H9 (cell line): ENCODE results near the gene LRRC15. TPM values are rescaled to one million over a fixed set of nuclear protein-coding genes. Genes with fewer than 3 reads are reported as not detected.

Experiments
- DNase-seq: peaks from one replicate; pipeline ENCODE4 v3.0.0-alpha.2; 2017
- H2AFZ ChIP-seq: one replicate; pipeline ENCODE4 v1.6.1; 2013; ENCODE audit warnings: mild to moderate bottlenecking, low read length, control low read depth, moderate library complexity
- H2AK5ac ChIP-seq: 2 replicates; pipeline ENCODE4 v1.6.1; 2013; ENCODE audit warnings: low read length, control low read depth, mixed read lengths; ENCODE audit not compliant: insufficient read length
- H2BK120ac ChIP-seq: one replicate; pipeline ENCODE4 v1.6.1; 2013; ENCODE audit warnings: low read depth, mild to moderate bottlenecking, low read length, control low read depth, inconsistent platforms; ENCODE audit not compliant: poor library complexity, severe bottlenecking
- H2BK12ac ChIP-seq: 2 replicates; pipeline ENCODE4 v1.6.1; 2013; ENCODE audit warnings: low read length, control low read depth, mixed read lengths, low read depth; ENCODE audit not compliant: insufficient read length
- H2BK15ac ChIP-seq: 2 replicates; pipeline ENCODE4 v1.6.1; 2013; ENCODE audit warnings: low read depth, low read length, control low read depth
- H2BK20ac ChIP-seq: one replicate; pipeline ENCODE4 v1.6.1; 2013; ENCODE audit warnings: low read depth, mild to moderate bottlenecking, low read length, control low read depth, inconsistent platforms; ENCODE audit not compliant: poor library complexity, severe bottlenecking
- H2BK5ac ChIP-seq: 2 replicates; pipeline ENCODE4 v1.6.1; 2013; ENCODE audit warnings: low read length, control low read depth, mixed read lengths; ENCODE audit not compliant: insufficient read length
- H3K14ac ChIP-seq: 2 replicates; pipeline ENCODE4 v1.6.1; 2013; ENCODE audit warnings: low read length, control low read depth; ENCODE audit not compliant: insufficient read depth
- H3K18ac ChIP-seq: 2 replicates; pipeline ENCODE4 v1.6.1; 2013; ENCODE audit warnings: low read depth, mild to moderate bottlenecking, mixed read lengths, low read length, control low read depth; ENCODE audit not compliant: insufficient read length
- H3K23ac ChIP-seq: 2 replicates; pipeline ENCODE4 v1.6.1; 2013; ENCODE audit warnings: low read length, control low read depth, mixed read lengths, low read depth; ENCODE audit not compliant: insufficient read length
- H3K23me2 ChIP-seq: 2 replicates; pipeline ENCODE4 v1.6.1; 2013; ENCODE audit warnings: low read depth, mild to moderate bottlenecking, mixed read lengths, low read length, control low read depth; ENCODE audit not compliant: insufficient read length, poor library complexity, severe bottlenecking
- H3K27ac ChIP-seq: 2 replicates; pipeline ENCODE4 v1.5.1; 2013; ENCODE audit warnings: low read length, control low read depth, mixed read lengths, low read depth; ENCODE audit not compliant: insufficient read length
- H3K27me3 ChIP-seq: 2 replicates; pipeline ENCODE4 v1.6.1; 2013; ENCODE audit warnings: low read length, control low read depth, inconsistent platforms; ENCODE audit not compliant: insufficient read depth
- H3K4ac ChIP-seq: 2 replicates; pipeline ENCODE4 v1.6.1; 2013; ENCODE audit warnings: low read depth, mild to moderate bottlenecking, control low read depth, inconsistent platforms, low read length, moderate library complexity
- H3K4me1 ChIP-seq: 2 replicates; pipeline ENCODE4 v1.6.1; 2013; ENCODE audit warnings: low read length, control low read depth, inconsistent platforms; ENCODE audit not compliant: insufficient read depth
- H3K4me2 ChIP-seq: 2 replicates; pipeline ENCODE4 v1.6.1; 2013; ENCODE audit warnings: low read length, control low read depth, mixed read lengths; ENCODE audit not compliant: insufficient read length, insufficient read depth
- H3K56ac ChIP-seq: 2 replicates; pipeline ENCODE4 v1.6.1; 2013; ENCODE audit warnings: low read depth, mild to moderate bottlenecking, mixed read lengths, low read length, control low read depth; ENCODE audit not compliant: insufficient read length
- H3K79me1 ChIP-seq: 2 replicates; pipeline ENCODE4 v1.6.1; 2013; ENCODE audit warnings: low read depth, mild to moderate bottlenecking, moderate library complexity, low read length, control low read depth, inconsistent platforms; ENCODE audit not compliant: insufficient read depth, poor library complexity, severe bottlenecking
- H3K79me2 ChIP-seq: 2 replicates; pipeline ENCODE4 v1.6.1; 2013; ENCODE audit warnings: low read length, control low read depth, inconsistent platforms; ENCODE audit not compliant: insufficient read depth
- H3K9ac ChIP-seq: 2 replicates; pipeline ENCODE4 v1.6.1; 2013; ENCODE audit warnings: low read length, control low read depth, mixed read lengths; ENCODE audit not compliant: insufficient read length; ENCODE audit errors: extremely low read depth
- H3K9me3 ChIP-seq: one replicate; pipeline ENCODE4 v1.6.1; 2013; ENCODE audit warnings: low read depth, low read length, inconsistent platforms; ENCODE audit not compliant: control insufficient read depth
- H3T11ph ChIP-seq: one replicate; pipeline ENCODE4 v1.6.1; 2013; ENCODE audit warnings: mild to moderate bottlenecking, low read length, control low read depth, inconsistent platforms
- H4K20me1 ChIP-seq: one replicate; pipeline ENCODE4 v1.6.1; 2013; ENCODE audit not compliant: control insufficient read depth, insufficient read length, insufficient read depth
- H4K5ac ChIP-seq: 2 replicates; pipeline ENCODE4 v1.6.1; 2013; ENCODE audit warnings: low read depth, mild to moderate bottlenecking, mixed read lengths, low read length, control low read depth; ENCODE audit not compliant: insufficient read length
- H4K8ac ChIP-seq: replicated peaks from 2 replicates; pipeline ENCODE4 v1.6.1; 2013; ENCODE audit warnings: low read length, control low read depth, mixed read lengths, low read depth; ENCODE audit not compliant: insufficient read length
- H4K91ac ChIP-seq: 2 replicates; pipeline ENCODE4 v1.6.1; 2013; ENCODE audit warnings: low read depth, mild to moderate bottlenecking, moderate library complexity, mixed read lengths, low read length, control low read depth; ENCODE audit not compliant: insufficient read length
- H3K27ac Mint-ChIP-seq, 3 experiments: 2 replicates in 2 of 3; 3 replicates in 1 of 3; pipeline ENCODE4 v1.8.0; 2020 to 2021; ENCODE audit warnings: mixed read lengths in 3 of 3, mild to moderate bottlenecking in 1 of 3, moderate library complexity in 1 of 3
- H3K27me3 Mint-ChIP-seq: 2 replicates; pipeline ENCODE4 v1.8.0; 2021; ENCODE audit warnings: low read depth, mild to moderate bottlenecking, moderate library complexity, mixed read lengths
- H3K36me3 Mint-ChIP-seq, 3 experiments: 2 replicates in 2 of 3; 3 replicates in 1 of 3; pipeline ENCODE4 v1.8.0; 2020 to 2021; ENCODE audit warnings: low read depth in 3 of 3, mixed read lengths in 3 of 3; ENCODE audit not compliant: insufficient read depth in 1 of 3
- H3K4me1 Mint-ChIP-seq, 2 experiments: 2 replicates each; pipeline ENCODE4 v1.8.0; 2020; ENCODE audit warnings: mixed read lengths in 2 of 2
- H3K4me3 Mint-ChIP-seq, 2 experiments: 2 replicates in 1 of 2; 3 replicates in 1 of 2; pipeline ENCODE4 v1.8.0; 2020 to 2021; ENCODE audit warnings: mild to moderate bottlenecking in 2 of 2, mixed read lengths in 2 of 2, moderate library complexity in 1 of 2
- H3K9me3 Mint-ChIP-seq, 2 experiments: 2 replicates in 1 of 2; 3 replicates in 1 of 2; pipeline ENCODE4 v1.8.0; 2020; ENCODE audit warnings: mild to moderate bottlenecking in 2 of 2, mixed read lengths in 2 of 2, moderate library complexity in 1 of 2
- CTCF ChIP-seq: fragments of 200-600 bp; sonication (generic); conservative IDR thresholded peaks from 3 replicates; pipeline ENCODE4 v1.8.0; 2021; ENCODE audit warnings: antibody characterized with exemption, mild to moderate bottlenecking
- WGBS: extraction: QIAGEN DNeasy Blood & Tissue Kit; methylation state at CpG from one replicate; pipeline ENCODE4 v1.1.7; 2013; ENCODE audit warnings: missing lambda C conversion rate, low lambda C conversion rate, mixed read lengths; ENCODE audit not compliant: insufficient read length; ENCODE audit errors: extremely low coverage; 5-methylcytosine and 5-hydroxymethylcytosine counted together
- total RNA-seq: library from RNA; stranded (reverse); gene quantifications from 2 replicates; pipeline ENCODE4 v1.2.1, GENCODE V29; 2021

The LRRC15 gene
- total RNA-seq, 1 experiment from 2014 or later = 0.07 TPM

- no CpG with 5 or more reads among the region's 7 CpGs for WGBS
- H3K27ac Mint-ChIP-seq = peak overlapping the region in 1 of 3 experiments; percentile 52; a peak in 1 of 7 replicates
- H2AFZ ChIP-seq = no peak overlapping the region
- no peak overlapping the region for H3T11ph ChIP-seq
- H3K23me2 ChIP-seq = no peaks in the 10 kb centered on the region
- H4K8ac ChIP-seq = no peak overlapping the region
- H3K36me3 Mint-ChIP-seq = peaks cover 4 to 23% (median 5%) of the 10 kb centered on the region in 3 experiments; a peak in 4 of 7 replicates
- no peak overlapping the region for H2AK5ac ChIP-seq
- H3K27ac ChIP-seq = no peak overlapping the region
- no peak overlapping the region for H4K91ac ChIP-seq
- TF ChIP-seq CTCF = no peak
- no peak overlapping the region for H3K4me3 Mint-ChIP-seq
- no peak overlapping the region for H4K5ac ChIP-seq
- no peaks in the 10 kb centered on the region for H3K9me3 ChIP-seq
- H2BK12ac ChIP-seq = no peak overlapping the region
- no peaks in the 10 kb centered on the region for H3K4me1 Mint-ChIP-seq
- no peak overlapping the region for H3K56ac ChIP-seq
- no peak overlapping the region for H3K18ac ChIP-seq
- no peaks in the 10 kb centered on the region for H3K79me1 ChIP-seq
- H3K27me3 Mint-ChIP-seq = no peaks in the 10 kb centered on the region
- no peak overlapping the region for H3K14ac ChIP-seq
- H3K23ac ChIP-seq = no peak overlapping the region
- no peaks in the 10 kb centered on the region for H4K20me1 ChIP-seq
- H2BK20ac ChIP-seq = no peak overlapping the region
- no peak overlapping the region for H3K4me2 ChIP-seq
- H2BK120ac ChIP-seq = no peak overlapping the region
- H3K9me3 Mint-ChIP-seq = no peaks in the 10 kb centered on the region
- H3K9ac ChIP-seq = no peak overlapping the region
- H3K27me3 ChIP-seq = no peaks in the 10 kb centered on the region
- DNase-seq = no peak
- H3K4me1 ChIP-seq = no peaks in the 10 kb centered on the region
- H3K4ac ChIP-seq = no peak overlapping the region
- no peak overlapping the region for H2BK15ac ChIP-seq
- H2BK5ac ChIP-seq = no peak overlapping the region
- no peaks in the 10 kb centered on the region for H3K79me2 ChIP-seq
Measured at GRCh38 chr3:194407423-194407822, 37.9 kb upstream of the LRRC15 start.
